ENCODE data around the gene BUB3. TPM values are rescaled to one million over a fixed set of nuclear protein-coding genes. Genes with fewer than 3 reads are reported as not detected.

The BUB3 gene
- total and polyA plus RNA-seq, 2 experiments from 2014 or later = 243 to 272 TPM

DNA sequence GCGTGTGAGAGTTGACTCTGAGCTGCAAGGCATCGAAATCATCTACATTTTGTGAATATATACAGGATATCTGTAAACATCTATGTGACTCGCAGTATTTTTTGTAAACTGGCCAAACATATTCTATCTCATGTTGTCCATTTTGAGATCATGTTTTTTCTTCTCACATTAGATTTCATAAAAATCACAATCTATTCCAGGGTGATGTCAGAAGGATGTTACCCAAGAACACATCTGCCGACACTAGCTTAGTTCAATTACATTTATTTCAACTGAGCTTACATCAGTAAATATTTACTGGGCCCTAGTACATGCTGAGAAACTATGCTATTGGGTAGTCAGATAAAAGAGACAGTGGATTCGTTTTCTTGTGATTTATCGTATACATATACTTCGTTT lies 2.5 kb upstream of the BUB3 start (continued):
- TF ChIP-seq, protein P1, sequence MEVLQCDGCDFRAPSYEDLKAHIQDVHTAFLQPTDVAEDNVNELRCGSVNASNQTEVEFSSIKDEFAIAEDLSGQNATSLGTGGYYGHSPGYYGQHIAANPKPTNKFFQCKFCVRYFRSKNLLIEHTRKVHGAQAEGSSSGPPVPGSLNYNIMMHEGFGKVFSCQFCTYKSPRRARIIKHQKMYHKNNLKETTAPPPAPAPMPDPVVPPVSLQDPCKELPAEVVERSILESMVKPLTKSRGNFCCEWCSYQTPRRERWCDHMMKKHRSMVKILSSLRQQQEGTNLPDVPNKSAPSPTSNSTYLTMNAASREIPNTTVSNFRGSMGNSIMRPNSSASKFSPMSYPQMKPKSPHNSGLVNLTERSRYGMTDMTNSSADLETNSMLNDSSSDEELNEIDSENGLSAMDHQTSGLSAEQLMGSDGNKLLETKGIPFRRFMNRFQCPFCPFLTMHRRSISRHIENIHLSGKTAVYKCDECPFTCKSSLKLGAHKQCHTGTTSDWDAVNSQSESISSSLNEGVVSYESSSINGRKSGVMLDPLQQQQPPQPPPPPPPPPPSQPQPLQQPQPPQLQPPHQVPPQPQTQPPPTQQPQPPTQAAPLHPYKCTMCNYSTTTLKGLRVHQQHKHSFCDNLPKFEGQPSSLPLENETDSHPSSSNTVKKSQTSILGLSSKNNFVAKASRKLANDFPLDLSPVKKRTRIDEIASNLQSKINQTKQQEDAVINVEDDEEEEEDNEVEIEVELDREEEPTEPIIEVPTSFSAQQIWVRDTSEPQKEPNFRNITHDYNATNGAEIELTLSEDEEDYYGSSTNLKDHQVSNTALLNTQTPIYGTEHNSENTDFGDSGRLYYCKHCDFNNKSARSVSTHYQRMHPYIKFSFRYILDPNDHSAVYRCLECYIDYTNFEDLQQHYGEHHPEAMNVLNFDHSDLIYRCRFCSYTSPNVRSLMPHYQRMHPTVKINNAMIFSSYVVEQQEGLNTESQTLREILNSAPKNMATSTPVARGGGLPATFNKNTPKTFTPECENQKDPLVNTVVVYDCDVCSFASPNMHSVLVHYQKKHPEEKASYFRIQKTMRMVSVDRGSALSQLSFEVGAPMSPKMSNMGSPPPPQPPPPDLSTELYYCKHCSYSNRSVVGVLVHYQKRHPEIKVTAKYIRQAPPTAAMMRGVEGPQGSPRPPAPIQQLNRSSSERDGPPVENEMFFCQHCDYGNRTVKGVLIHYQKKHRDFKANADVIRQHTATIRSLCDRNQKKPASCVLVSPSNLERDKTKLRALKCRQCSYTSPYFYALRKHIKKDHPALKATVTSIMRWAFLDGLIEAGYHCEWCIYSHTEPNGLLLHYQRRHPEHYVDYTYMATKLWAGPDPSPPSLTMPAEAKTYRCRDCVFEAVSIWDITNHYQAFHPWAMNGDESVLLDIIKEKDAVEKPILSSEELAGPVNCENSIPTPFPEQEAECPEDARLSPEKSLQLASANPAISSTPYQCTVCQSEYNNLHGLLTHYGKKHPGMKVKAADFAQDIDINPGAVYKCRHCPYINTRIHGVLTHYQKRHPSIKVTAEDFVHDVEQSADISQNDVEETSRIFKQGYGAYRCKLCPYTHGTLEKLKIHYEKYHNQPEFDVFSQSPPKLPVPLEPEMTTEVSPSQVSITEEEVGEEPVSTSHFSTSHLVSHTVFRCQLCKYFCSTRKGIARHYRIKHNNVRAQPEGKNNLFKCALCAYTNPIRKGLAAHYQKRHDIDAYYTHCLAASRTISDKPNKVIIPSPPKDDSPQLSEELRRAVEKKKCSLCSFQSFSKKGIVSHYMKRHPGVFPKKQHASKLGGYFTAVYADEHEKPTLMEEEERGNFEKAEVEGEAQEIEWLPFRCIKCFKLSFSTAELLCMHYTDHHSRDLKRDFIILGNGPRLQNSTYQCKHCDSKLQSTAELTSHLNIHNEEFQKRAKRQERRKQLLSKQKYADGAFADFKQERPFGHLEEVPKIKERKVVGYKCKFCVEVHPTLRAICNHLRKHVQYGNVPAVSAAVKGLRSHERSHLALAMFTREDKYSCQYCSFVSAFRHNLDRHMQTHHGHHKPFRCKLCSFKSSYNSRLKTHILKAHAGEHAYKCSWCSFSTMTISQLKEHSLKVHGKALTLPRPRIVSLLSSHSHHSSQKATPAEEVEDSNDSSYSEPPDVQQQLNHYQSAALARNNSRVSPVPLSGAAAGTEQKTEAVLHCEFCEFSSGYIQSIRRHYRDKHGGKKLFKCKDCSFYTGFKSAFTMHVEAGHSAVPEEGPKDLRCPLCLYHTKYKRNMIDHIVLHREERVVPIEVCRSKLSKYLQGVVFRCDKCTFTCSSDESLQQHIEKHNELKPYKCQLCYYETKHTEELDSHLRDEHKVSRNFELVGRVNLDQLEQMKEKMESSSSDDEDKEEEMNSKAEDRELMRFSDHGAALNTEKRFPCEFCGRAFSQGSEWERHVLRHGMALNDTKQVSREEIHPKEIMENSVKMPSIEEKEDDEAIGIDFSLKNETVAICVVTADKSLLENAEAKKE (CRISPR knock-in tag; IDR thresholded peaks at IDR 0.05) = no peak

DNA sequence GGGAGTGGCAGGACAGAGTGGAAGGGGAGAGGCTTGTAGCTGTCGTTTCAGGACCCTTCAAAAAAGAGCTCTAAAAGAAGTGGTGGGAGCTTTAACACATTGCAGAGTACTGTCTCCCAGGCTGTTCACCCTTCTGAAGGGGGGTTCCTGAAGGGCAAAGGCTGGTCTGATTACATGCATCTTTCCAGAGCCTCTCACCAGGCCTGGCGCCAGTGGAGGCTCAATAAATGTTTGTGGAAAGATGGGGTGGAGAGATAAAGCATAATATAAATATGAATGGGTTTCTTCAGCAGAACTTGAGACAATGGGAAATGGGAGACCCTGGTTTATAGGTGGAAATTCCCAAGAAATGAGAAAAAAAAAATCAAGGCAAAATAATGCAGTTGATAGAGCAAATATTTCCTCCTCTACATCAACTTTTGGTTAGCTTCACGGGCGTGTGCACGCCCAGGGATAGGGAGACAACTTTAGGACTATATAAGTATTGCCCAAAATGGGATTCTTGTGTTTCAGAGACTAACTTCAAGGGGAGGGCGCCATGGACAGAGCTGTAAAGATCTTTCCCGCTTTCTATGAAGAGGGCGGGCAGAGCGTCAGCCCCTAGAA lies 613 bp upstream of the BUB3 start:
- Mint-ChIP-seq H3K4me3 (peak overlapping the region; percentile 99), H3K4me1 (peaks cover 62% of the 10 kb centered on the region), H3K27ac (no peak overlapping the region; the same call in 1 of the 2 replicates), H3K9me3 (peaks cover 5% of the 10 kb centered on the region; the same call in 2 of the 3 replicates), H3K27me3 (ENCODE audit: insufficient read depth, low read depth, poor library complexity) (peaks cover 46% of the 10 kb centered on the region), H3K36me3 (ENCODE audit: low read depth) (peaks cover 55% of the 10 kb centered on the region)
- peaks cover 35% of the 10 kb centered on the region for H4K20me1 ChIP-seq (replicated peaks; ENCODE audit: insufficient read depth)
- H2AFZ ChIP-seq = no peak overlapping the region
- TF ChIP-seq EZH2 (IDR thresholded peaks at IDR 0.05; ENCODE audit: low read depth, unreplicated experiment) = peak; percentile 22
- TF ChIP-seq, protein P2, sequence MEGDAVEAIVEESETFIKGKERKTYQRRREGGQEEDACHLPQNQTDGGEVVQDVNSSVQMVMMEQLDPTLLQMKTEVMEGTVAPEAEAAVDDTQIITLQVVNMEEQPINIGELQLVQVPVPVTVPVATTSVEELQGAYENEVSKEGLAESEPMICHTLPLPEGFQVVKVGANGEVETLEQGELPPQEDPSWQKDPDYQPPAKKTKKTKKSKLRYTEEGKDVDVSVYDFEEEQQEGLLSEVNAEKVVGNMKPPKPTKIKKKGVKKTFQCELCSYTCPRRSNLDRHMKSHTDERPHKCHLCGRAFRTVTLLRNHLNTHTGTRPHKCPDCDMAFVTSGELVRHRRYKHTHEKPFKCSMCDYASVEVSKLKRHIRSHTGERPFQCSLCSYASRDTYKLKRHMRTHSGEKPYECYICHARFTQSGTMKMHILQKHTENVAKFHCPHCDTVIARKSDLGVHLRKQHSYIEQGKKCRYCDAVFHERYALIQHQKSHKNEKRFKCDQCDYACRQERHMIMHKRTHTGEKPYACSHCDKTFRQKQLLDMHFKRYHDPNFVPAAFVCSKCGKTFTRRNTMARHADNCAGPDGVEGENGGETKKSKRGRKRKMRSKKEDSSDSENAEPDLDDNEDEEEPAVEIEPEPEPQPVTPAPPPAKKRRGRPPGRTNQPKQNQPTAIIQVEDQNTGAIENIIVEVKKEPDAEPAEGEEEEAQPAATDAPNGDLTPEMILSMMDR (conservative IDR thresholded peaks at IDR 0.05; ENCODE audit: low read depth in 2 of 2) = no peak
- peaks cover 43% of the 10 kb centered on the region for H3K79me2 ChIP-seq (replicated peaks; ENCODE audit: insufficient read depth)
- H3K4me3 ChIP-seq = no peak overlapping the region
- ATAC-seq = no peak
- peaks cover 26% of the 10 kb centered on the region for H3K36me3 ChIP-seq (ENCODE audit: insufficient read depth)
- peaks cover 21% of the 10 kb centered on the region for H3F3A ChIP-seq (replicated peaks; ENCODE audit: low read depth)
- H3K27me3 ChIP-seq (ENCODE audit: insufficient read depth) = peaks cover 44% of the 10 kb centered on the region
- H3K4me2 ChIP-seq = peak overlapping the region; percentile 83
- H3K27ac ChIP-seq (ENCODE audit: low read depth) = no peak overlapping the region
- no peaks in the 10 kb centered on the region for H3K9me2 ChIP-seq (ENCODE audit: insufficient read depth)
- peaks cover 49% of the 10 kb centered on the region for H3K4me1 ChIP-seq (ENCODE audit: insufficient read depth)
- DNase-seq (ENCODE audit: low spot score) = no peak
